Measurements from ENCODE around the gene MARK2.
A peak's percentile ranks its signal among the peaks of the same experiment; 100 is the strongest.

MARK2 gene

DNA sequence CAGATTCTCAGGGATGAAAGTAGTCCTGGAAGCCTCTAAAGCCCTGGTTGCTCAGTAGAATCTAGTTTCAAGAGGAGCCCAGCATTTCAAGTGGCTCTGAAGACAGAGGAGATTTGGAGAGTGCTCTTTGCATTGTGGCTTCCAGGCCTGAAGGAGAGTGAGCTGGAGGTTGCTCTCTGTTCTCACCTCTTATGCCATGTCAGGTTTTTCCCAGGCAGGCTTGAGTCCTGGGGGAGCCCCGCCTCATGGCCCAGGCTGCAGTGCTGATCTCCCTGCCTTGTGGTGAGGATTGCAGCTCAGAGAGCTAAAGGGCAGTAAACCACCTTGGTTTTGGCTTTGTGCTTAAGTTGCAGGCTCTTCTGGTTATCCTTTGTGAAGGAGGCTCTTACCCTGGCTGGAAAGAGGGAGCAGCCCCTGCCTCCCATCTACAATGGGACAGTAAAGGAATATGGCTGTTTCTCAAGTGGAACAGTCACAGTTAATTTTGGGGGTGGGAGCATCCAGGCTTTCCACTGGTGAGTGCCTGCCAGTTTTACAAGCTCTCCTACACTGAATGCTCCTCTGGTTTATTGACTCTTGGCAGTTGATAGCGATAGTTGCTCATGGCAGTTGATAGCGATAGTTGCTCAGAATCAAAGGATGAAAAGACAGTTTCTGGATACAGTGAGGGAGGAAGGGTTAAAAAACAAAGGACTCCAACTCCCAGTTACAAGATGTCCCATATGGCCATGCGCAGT, 45.5 kb downstream of the MARK2 start:
- no peak for DNase-seq

DNA sequence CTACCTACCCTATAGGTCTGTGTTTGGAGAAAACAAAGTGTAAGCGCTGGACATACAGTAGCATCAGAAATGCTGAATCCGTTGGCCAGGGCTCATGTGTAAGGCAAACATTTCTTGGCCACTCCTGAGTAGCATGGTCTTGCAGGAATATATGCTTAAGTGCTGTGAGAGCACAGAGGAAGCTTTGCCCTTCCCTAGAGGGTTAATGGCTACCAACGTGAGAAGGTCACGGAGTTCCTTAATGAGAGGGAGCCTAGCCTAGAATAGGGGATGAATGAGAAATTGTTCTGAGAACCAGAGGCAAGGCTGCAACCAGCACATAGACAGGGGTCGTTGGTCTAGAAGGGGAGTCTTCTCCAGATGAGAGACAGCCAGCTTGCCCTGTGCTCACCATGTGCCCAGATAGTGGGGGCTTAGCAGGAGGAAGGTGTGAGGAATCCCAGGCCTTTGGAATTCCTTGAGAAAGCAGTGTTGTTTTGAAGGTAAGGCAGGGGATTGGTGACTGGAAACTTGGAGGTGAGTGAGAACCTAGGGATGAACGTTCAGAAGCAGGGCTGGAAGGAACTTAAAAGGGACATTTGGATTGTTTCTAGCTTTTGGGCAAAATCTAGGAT, 48.6 kb downstream of the MARK2 start:
- no peak for DNase-seq

- DNase-seq = no peak
Measured at GRCh38 chr11:63888170-63889086, 49.5 kb downstream of the MARK2 start.

GRCh38 chr11:63889344-63889743, 50.4 kb downstream of the MARK2 start:
- no peak for DNase-seq

GRCh38 chr11:63890368-63890767, 51.5 kb downstream of the MARK2 start:
- DNase-seq = no peak

DNA sequence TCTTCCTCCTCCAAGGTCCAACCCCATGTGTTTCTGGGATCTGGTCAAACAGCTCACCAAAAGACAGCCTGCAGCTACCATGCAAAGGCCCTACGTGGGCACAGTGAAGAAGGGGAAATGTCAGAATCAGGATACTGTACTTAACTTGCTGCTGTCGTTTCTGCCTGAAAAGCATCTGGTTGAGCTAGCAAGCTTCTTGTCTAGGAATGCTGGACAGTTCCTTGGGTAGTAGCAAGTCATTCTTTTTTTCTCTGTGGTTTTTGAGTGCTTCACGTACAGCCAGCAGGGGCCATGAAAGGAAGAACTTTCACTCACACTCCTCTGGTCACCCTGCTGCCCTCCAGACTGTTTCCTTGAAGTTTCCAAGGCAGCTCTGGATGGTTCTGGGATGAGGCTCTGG, 53.3 kb downstream of the MARK2 start:
- DNase-seq = no peak

- DNase-seq = no peak
Measured at GRCh38 chr11:63893355-63893754, 54.4 kb downstream of the MARK2 start.

GRCh38 chr11:63896071-63896470, 57.2 kb downstream of the MARK2 start:
- no peak for DNase-seq

DNA sequence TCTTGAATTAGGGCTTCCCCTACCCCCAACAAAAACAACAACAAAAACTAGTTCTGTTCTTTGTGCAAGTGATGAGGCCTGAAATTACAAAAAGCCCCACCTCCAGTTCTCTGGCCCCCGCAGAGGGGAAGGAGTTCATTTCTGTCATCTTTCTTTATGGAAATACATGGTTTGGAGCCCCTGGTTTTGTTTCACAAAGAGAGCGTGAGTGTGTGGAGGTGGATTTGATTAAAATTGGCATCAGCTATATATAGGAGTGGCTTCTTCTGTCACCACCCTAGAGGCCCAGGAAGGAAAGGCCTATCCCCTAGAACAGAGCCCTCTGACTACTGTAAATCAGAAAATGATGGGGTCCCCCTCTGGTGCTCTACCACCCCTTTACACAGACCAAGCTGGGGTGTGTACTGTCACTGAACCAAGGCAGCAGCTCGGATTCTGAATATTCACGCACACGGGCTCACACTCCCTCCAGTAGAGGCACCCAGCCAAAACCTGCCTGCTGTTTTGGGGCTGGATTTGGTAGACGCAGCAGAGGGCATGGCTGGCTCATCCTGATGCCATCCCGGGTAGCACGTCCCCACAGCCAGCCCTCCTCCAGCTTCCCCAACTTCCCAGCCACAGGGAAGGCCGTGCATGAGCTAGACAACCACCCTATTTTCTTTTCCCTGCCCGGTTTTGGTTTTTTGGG, 58.7 kb downstream of the MARK2 start:
- DNase-seq = no peak

GRCh38 chr11:63901660-63902059, 62.8 kb downstream of the MARK2 start:
- DNase-seq = no peak

- no peak for DNase-seq
Measured at GRCh38 chr11:63903884-63904283, 65.0 kb downstream of the MARK2 start.

DNA sequence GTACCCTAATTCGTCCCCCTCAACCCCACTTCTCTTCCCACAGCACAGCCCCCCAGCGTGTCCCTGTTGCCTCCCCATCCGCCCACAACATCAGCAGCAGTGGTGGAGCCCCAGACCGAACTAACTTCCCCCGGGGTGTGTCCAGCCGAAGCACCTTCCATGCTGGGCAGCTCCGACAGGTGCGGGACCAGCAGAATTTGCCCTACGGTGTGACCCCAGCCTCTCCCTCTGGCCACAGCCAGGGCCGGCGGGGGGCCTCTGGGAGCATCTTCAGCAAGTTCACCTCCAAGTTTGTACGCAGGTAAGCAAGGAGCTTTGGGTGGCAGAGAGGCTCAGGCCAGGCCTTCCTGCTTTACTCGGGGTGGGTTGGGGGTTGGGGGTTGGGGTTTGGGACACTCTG, 65.8 kb downstream of the MARK2 start:
- DNase-seq = no peak

- no peak for DNase-seq
Measured at GRCh38 chr11:63905179-63905578, 66.3 kb downstream of the MARK2 start.

DNA sequence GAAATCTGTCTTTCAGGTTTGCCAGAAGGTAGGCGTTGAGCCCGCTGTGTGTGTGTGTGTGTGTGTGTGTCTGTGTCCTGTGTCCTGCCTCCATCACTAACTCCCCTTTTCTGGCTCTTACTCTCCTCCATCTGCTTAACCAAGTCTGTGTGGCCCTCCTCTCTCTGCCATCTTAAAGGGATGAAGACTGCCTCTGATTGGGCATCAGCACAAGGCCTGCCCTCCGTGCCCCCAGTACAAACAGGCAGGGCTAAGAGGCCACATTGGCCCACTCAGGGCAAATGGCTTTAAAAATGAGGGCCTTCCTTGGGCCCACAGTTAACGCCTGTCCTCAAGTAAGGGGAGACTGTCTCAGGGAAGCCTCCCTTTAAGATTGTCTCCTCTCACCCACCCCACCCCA, 67.2 kb downstream of the MARK2 start:
- no peak for DNase-seq

DNA sequence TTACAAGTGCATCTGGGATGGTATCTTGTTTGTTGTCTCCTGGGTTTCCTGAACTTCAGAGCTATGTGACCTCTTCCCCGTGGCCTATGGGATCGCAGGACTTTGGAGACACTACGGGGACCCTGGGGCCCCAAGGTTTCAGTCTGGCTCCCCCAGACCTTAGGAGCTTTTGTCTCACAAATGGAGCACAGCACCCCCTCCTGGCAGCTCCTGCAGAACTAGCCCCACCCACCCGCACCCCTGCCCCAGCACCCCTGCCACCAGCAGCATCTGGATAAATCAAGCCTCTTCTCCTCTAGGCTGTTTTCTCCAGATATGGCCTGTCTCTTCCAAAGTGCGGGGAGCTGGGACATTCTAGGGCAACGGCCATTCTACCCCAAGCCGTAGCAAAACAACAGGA, 67.7 kb downstream of the MARK2 start:
- no peak for DNase-seq

DNA sequence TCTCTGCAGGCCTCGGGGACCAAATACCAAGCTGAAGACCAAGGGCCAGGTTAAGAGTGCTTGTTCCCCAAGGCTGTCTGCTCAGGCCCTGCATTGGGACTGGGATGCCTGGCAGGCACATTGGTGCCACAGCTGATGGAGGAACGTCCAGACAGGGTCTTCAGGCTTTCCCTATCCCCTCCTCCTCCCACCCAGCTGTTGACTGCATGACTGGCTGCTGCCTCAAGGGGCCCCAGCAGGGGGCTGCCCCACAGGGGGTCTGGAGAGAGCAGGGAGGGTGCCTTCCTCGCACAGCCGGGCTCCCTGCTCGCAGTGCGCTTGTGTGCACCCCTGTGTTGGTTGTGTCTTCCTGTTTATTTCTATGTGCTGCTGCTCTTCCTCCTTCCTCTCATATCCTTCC, 68.2 kb downstream of the MARK2 start:
- DNase-seq = no peak

DNA sequence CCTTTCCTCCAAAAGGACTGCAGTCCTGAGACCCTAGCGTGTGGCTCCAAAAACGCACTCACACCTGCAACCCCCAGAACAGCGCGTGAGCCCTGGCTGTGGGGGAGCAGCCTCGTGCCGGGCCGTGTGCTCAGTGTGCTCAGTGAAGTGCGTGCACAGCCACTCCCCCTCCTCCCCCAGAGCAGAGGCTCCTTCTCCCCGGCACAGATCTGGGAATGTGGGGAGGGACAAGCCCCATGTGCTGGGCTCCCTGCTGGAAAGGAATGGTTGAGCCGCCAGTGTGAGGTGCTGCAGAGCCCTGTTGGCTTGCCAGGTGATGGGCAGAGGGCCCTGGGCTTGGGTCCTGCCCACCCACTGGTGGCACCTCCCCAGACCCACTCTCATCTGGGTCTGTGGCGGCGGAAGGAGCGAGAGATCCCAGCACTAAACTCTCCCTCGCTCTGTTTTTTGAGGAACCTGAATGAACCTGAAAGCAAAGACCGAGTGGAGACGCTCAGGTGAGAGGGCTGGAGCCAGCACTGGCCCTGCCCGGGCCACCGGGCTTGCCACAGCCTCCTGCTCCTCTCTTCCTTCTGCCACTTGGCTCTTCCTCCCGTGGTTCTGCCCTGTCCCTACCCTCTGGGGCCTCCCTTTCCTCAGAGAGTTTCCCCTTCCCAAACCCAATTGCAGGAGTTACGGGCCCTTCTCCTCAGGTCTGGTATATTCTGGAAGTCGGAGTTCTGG, 69.1 kb downstream of the MARK2 start:
- DNase-seq = no peak

DNA sequence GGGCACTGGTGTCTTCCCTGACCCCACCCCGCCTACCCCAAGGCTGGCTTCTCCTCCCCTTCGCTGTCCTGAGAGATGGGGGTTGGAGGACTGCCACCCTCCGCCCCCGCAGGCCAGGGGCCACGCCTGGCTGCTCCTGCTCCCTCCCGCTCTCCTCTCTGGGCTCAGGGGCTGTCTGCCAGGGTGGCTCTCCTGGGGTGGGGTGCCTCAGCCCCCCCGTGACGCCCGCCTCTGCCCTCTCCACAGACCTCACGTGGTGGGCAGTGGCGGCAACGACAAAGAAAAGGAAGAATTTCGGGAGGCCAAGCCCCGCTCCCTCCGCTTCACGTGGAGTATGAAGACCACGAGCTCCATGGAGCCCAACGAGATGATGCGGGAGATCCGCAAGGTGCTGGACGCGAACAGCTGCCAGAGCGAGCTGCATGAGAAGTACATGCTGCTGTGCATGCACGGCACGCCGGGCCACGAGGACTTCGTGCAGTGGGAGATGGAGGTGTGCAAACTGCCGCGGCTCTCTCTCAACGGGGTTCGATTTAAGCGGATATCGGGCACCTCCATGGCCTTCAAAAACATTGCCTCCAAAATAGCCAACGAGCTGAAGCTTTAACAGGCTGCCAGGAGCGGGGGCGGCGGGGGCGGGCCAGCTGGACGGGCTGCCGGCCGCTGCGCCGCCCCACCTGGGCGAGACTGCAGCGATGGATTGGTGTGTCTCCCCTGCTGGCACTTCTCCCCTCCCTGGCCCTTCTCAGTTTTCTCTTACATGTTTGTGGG, 69.9 kb downstream of the MARK2 start:
- peak; percentile 73 for DNase-seq

- peak; percentile 83 for DNase-seq
Measured at GRCh38 chr11:63909591-63910506, 70.9 kb downstream of the MARK2 start.

DNA sequence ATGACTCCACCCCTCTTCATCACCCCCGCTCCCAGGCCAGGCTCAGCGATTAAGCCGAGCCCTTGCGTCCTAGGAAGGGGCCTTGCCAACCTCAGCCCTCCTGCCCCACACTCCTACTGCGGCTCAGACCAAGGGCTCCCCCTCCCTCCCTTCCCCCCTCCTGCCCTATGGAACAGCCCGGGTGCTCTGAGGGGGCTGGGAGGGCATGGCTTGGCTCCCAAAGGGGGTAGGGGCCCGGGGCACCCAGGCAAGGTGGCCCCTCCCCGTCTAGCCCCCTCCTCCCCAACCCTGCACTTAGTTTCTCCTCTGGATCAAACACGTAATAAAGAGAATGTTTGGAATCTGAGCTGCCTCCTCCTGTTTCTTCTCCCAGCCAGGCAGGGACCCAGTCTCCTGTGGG, 71.8 kb downstream of the MARK2 start:
- DNase-seq = no peak

DNA sequence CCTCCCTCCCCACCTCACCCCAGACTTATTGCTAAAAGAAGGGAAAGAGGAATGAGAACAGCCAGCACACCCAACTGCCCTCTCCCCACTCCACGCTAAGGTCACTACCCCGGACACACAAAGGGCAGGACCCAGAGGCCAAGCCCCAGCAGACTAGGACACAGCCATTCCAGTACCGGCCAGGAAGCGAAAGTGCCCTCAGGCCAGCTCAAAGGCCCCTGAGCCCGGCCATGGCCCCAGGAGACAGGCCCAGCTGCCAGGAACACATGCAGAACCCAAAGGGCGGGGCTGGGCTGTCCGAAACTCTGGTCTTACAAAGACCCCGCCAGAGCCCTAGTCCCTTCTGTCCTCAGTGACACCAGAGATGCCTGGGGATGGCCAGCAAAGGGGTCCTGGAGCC, 72.5 kb downstream of the MARK2 start:
- no peak for DNase-seq
